Tibial artery (tissue), 4 donors: ENCODE measurements around the gene KRTAP1-5.
"Not testable (repeated sequence)": the region's sequence is repeated elsewhere in the genome, so short reads cannot be mapped to it uniquely, and the experiment has no call there.

Experiments used
- DNase-seq, 2 donors: peaks; one replicate each; pipeline ENCODE4 v3.0.0-alpha.2; 2019
- H3K27ac ChIP-seq, 2 donors: fragments of 200-600 bp; sonication (generic) in 1 of 2; 1 replicate in 1 of 2; 2 replicates in 1 of 2; pipeline ENCODE4 v1.5.1; 2018 to 2019; ENCODE audit warnings: mild to moderate bottlenecking in 1 of 2
- H3K27me3 ChIP-seq, 2 donors: fragments of 200-600 bp; sonication (generic) in 1 of 2; one replicate each; pipeline versions ENCODE4 v1.5.1 to v1.6.0; 2016 to 2019
- H3K36me3 ChIP-seq, 3 donors: fragments of 200-600 bp; sonication (generic) in 2 of 3; one replicate each; pipeline ENCODE4 v1.5.1; 2016 to 2019; ENCODE audit warnings: mild to moderate bottlenecking in 2 of 3
- H3K4me1 ChIP-seq, 4 donors: fragments of 200-600 bp; sonication (generic) in 2 of 4; 1 replicate in 3 of 4; 2 replicates in 1 of 4; pipeline ENCODE4 v1.5.1; 2016 to 2019
- H3K4me3 ChIP-seq, 2 donors: fragments of 200-600 bp; sonication (generic) in 1 of 2; 1 replicate in 1 of 2; 2 replicates in 1 of 2; pipeline ENCODE4 v1.5.1; 2018 to 2019; ENCODE audit warnings: mild to moderate bottlenecking in 2 of 2
- H3K9me3 ChIP-seq, 3 donors: fragments of 200-600 bp; sonication (generic) in 1 of 3; one replicate each; pipeline ENCODE4 v1.5.1; 2016 to 2019
- intact Hi-C: fragments of 100-400 bp; cut with DNase I; formaldehyde crosslinking; loops from one replicate; pipeline ENCODE4 v1.15.0; 2023; ENCODE audit warnings: low total_unique reads
- TF ChIP-seq, protein P1 (sequence below), 2 experiments: fragments of 200-600 bp in 1 of 2; fragments of 450-650 bp in 1 of 2; IDR thresholded peaks; one replicate each; pipeline ENCODE4 v1.5.1; 2017 to 2019; ENCODE audit warnings: antibody characterized with exemption in 2 of 2, mild to moderate bottlenecking in 1 of 2, moderate library complexity in 1 of 2

The KRTAP1-5 gene

DNA sequence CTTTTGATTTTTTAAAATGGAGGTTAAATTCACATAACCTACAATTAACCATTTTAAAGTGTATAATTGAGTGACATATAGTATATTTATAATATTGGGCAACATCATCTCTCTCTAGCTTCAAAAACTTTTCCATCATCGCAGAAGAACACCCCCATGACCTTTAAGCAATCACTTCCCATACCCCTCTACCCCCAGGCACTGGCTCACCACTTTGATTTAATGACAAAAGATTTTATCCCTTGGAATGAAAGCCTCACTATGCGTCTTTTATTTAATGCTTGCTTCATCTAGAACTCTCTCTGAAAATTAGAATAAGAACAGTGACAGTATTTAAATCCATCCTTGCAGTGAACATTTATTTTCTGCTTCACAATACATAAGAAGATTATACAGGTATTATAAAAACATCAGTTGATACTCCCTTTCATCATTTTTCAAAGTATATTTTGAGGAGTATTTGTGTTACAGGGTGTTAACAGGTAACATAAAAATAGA lies 10.9 kb upstream of the KRTAP1-5 start:
- TF ChIP-seq, protein P1, sequence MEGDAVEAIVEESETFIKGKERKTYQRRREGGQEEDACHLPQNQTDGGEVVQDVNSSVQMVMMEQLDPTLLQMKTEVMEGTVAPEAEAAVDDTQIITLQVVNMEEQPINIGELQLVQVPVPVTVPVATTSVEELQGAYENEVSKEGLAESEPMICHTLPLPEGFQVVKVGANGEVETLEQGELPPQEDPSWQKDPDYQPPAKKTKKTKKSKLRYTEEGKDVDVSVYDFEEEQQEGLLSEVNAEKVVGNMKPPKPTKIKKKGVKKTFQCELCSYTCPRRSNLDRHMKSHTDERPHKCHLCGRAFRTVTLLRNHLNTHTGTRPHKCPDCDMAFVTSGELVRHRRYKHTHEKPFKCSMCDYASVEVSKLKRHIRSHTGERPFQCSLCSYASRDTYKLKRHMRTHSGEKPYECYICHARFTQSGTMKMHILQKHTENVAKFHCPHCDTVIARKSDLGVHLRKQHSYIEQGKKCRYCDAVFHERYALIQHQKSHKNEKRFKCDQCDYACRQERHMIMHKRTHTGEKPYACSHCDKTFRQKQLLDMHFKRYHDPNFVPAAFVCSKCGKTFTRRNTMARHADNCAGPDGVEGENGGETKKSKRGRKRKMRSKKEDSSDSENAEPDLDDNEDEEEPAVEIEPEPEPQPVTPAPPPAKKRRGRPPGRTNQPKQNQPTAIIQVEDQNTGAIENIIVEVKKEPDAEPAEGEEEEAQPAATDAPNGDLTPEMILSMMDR (IDR thresholded peaks at IDR 0.05), result no peak
- H3K4me1 ChIP-seq, result peaks cover 0 to 10% (median 5%) of the 10 kb centered on the region in 4 donors
- intact Hi-C loops, result no loop called here
- no peaks in the 10 kb centered on the region for H3K36me3 ChIP-seq
- H3K27me3 ChIP-seq, result no peaks in the 10 kb centered on the region
- H3K27ac ChIP-seq, result no peak overlapping the region
- H3K4me3 ChIP-seq, result no peak overlapping the region
- no peak for DNase-seq
- H3K9me3 ChIP-seq, result no peaks in the 10 kb centered on the region

DNA sequence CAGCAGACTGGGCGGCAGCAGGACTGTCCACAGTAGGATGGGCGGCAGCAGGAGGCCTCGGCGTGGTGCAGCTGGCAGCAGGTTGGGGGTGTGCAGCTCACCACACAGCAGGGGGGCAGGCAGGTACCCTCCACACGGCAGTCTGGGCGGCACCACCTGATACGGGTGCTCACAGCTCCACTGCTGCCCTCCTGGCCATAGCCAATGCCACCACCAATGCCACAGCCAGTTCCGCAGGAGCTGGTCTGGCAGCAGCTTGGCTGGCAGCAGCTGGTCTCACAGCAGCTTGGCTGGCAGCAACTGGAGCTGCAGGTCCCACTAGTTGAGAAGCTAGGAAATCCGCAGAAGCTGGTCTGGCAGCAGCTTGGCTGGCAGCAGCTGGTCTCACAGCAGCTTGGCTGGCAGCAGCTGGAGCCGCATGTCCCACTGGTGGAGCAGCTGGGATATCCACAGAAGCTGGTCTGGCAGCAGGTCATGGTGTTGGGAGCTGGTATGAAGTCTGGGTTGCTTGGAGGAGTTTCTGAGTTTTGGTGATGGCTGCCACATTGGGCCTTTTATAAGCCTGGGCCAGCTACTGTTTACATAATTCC lies 7.4 kb upstream of the KRTAP1-5 start, which contains the start of gene KRTAP1-3:
TSS of gene KRTAP1-3 (minus strand) at position 529 of the 590 bp plus-strand sequence. CDS start at position 476, 53 bp downstream.
- intact Hi-C loops, H3K27me3 ChIP-seq, H3K4me3 ChIP-seq, H3K9me3 ChIP-seq, H3K27ac ChIP-seq, DNase-seq, H3K4me1 ChIP-seq, H3K36me3 ChIP-seq: not testable (repeated sequence)

DNA sequence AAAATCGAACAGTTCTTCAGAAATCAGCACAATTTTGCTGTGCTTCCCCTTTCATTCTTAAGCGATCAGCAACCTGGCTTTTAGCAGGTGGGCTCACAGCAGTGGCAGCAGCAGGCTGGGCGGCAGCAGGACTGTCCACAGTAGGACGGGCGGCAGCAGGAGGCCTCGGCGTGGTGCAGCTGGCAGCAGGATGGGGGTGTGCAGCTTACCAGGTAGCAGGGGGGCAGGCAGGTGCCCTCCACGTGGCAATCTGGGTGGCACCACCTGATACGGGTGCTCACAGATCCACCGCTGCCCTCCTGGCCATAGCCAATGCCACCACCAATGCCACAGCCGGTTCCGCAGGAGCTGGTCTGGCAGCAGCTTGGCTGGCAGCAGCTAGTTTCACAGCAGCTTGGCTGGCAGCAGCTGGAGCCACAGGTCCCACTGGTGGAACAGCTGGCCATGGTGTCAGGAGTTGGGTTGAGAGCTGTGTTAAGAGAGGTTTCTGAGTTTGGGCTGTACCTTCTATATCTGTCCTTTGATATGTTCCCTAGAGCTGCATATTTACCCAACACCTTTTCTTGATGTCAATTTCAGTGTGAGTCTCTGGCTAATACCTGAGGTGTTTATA lies 2.7 kb upstream of the KRTAP1-5 start, which contains the start of gene KRTAP1-4:
TSS of gene KRTAP1-4 (minus strand) at position 563 of the 613 bp plus-strand sequence. CDS start at position 446, 117 bp downstream.
- H3K4me1 ChIP-seq, result no peaks in the 10 kb centered on the region
- TF ChIP-seq, protein P1 (IDR thresholded peaks at IDR 0.05), result no peak
- H3K9me3 ChIP-seq, result no peaks in the 10 kb centered on the region
- H3K4me3 ChIP-seq, result no peak within 1 kb of the TSS
- H3K36me3 ChIP-seq, result no peaks in the 10 kb centered on the region
- no peak within 1 kb of the TSS for H3K27ac ChIP-seq
- peaks cover 0 to 9% of the 10 kb centered on the region in 2 donors for H3K27me3 ChIP-seq
- intact Hi-C loops, result no loop called here
- no peak for DNase-seq

DNA sequence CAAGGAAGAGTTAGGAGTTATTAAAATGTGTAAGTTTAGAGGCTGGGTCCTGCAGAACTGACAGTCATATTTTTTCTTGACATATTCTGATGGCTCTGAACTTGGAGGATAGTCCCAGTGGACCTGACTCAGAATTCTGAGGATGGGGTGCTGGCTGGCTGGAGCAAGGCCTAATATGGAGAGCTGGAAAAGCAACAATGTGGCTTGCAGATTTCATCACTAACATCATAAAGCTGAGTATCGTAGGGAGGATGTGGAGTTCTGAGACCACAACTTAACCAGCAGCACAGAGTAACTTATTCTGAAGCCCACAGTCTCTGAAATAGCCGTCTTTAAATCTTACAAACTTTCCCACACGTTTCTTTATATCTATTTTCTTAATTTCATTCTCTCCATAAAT lies 2.3 kb downstream of the KRTAP1-5 start:
- H3K9me3 ChIP-seq, result no peaks in the 10 kb centered on the region
- TF ChIP-seq, protein P1 (IDR thresholded peaks at IDR 0.05), result no peak
- H3K4me1 ChIP-seq, result no peaks in the 10 kb centered on the region
- intact Hi-C loops, result no loop called here
- no peak for DNase-seq
- no peak overlapping the region for H3K4me3 ChIP-seq
- H3K36me3 ChIP-seq, result no peaks in the 10 kb centered on the region
- no peak overlapping the region for H3K27ac ChIP-seq
- peaks cover 0 to 2% of the 10 kb centered on the region in 2 donors for H3K27me3 ChIP-seq

DNA sequence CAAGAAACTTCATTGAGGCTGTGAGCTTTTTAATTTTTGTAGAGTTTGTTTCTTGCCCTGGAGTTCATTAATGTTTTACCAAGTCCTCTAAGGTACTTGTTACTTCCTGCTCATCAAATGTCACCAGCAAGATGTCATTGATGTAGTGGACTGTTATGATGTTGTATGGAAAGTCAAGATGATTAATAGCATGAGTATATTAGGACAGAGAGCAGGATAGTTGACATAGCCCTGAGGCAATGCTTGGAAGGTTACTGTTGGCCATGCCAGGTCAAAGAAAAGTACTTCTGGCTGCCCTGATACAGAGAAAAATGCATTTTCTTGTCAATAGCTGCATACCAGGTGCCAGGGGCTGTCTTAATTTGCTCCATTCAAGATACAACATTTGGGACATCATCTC lies 6.7 kb downstream of the KRTAP1-5 start:
- H3K27me3 ChIP-seq, result no peaks in the 10 kb centered on the region
- H3K4me1 ChIP-seq, result no peaks in the 10 kb centered on the region
- TF ChIP-seq, protein P1 (IDR thresholded peaks at IDR 0.05), result no peak
- H3K4me3 ChIP-seq, result no peak overlapping the region
- H3K27ac ChIP-seq, result no peak overlapping the region
- no peak for DNase-seq
- H3K36me3 ChIP-seq, result no peaks in the 10 kb centered on the region
- intact Hi-C loops, result no loop called here
- no peaks in the 10 kb centered on the region for H3K9me3 ChIP-seq

DNA sequence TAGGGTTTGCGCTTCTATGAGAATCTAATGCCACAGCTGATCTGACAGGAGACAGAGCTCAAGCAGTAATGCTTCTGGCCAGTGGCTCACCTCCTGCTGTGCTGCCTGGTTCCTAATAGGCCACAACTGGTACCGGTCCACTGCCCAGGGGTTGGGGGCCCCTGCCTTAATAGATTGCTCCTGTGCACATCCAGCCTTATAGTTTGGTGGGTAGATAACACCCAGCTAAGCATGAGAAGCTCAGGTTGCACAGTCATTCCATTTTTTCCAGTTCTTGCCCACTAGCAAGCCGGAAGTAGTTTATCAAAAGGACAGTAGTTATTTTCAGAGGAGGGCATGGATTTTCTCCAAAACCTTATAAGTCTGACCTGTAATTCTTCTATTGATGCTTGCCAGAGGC lies 7.6 kb downstream of the KRTAP1-5 start:
- no peak for DNase-seq
- H3K27ac ChIP-seq, result no peak overlapping the region
- H3K4me3 ChIP-seq, result no peak overlapping the region
- no peaks in the 10 kb centered on the region for H3K9me3 ChIP-seq
- H3K36me3 ChIP-seq, result no peaks in the 10 kb centered on the region
- H3K27me3 ChIP-seq, result no peaks in the 10 kb centered on the region
- TF ChIP-seq, protein P1 (IDR thresholded peaks at IDR 0.05), result no peak
- H3K4me1 ChIP-seq, result no peaks in the 10 kb centered on the region
- intact Hi-C loops, result no loop called here
